NCI-H2171 treated with DMSO at 0.1 percent for 48 hours (cell line): ENCODE measurements around the gene SPTSSB.

Experiments used
- DNase-seq: peaks from one replicate; lab custom pipeline; 2025; lab: John Stamatoyannopoulos, UW

Gene SPTSSB

GRCh38 chr3:161371441-161372320, at the start of gene SPTSSB:
Gene SPTSSB, minus strand, starts transcription at chr3:161371517. Its CDS starts 25,194 bp downstream, at chr3:161346323.
- peak; percentile 70 for DNase-seq

- DNase-seq, result no peak
These were observed 49.4 kb upstream of the SPTSSB start for GRCh38 chr3:161420746-161421145.

GRCh38 chr3:161419555-161420333, 48.4 kb upstream of the SPTSSB start:
- DNase-seq, result no peak

GRCh38 chr3:161415506-161416231, 44.4 kb upstream of the SPTSSB start:
- DNase-seq, result no peak

- no peak for DNase-seq
These were observed 43.6 kb upstream of the SPTSSB start for GRCh38 chr3:161414907-161415306.

GRCh38 chr3:161413855-161414210, 42.5 kb upstream of the SPTSSB start:
- DNase-seq, result no peak

GRCh38 chr3:161413127-161413854, 42.0 kb upstream of the SPTSSB start:
- no peak for DNase-seq

GRCh38 chr3:161412123-161412522, 40.8 kb upstream of the SPTSSB start:
- no peak for DNase-seq

GRCh38 chr3:161409858-161410257, 38.5 kb upstream of the SPTSSB start:
- no peak for DNase-seq

GRCh38 chr3:161409069-161409468, 37.8 kb upstream of the SPTSSB start:
- DNase-seq, result peak; percentile 68

- peak; percentile 18 for DNase-seq
These were observed 35.6 kb upstream of the SPTSSB start for GRCh38 chr3:161406594-161407555.

GRCh38 chr3:161405836-161406235, 34.5 kb upstream of the SPTSSB start:
- DNase-seq, result no peak

- no peak for DNase-seq
These were observed 33.8 kb upstream of the SPTSSB start for GRCh38 chr3:161405087-161405486.

- no peak for DNase-seq
These were observed 31.9 kb upstream of the SPTSSB start for GRCh38 chr3:161403251-161403650.

GRCh38 chr3:161401389-161401788, 30.1 kb upstream of the SPTSSB start:
- no peak for DNase-seq

- no peak for DNase-seq
These were observed 29.3 kb upstream of the SPTSSB start for GRCh38 chr3:161400650-161401049.

- DNase-seq, result no peak
These were observed 24.0 kb upstream of the SPTSSB start for GRCh38 chr3:161395115-161396012.

GRCh38 chr3:161393803-161394202, 22.5 kb upstream of the SPTSSB start:
- no peak for DNase-seq

GRCh38 chr3:161393310-161393709, 22.0 kb upstream of the SPTSSB start:
- no peak for DNase-seq

GRCh38 chr3:161392853-161393252, 21.5 kb upstream of the SPTSSB start:
- no peak for DNase-seq
